Gastrocnemius medialis (tissue), 4 donors: ENCODE results near the gene IDH1. TPM values are rescaled to one million over a fixed set of nuclear protein-coding genes. Genes with fewer than 3 reads are reported as not detected.
"Not testable (repeated sequence)": the region's sequence is repeated elsewhere in the genome, so short reads cannot be mapped to it uniquely, and the experiment has no call there.

Experiments used
- ATAC-seq, 2 donors: fragments of 150-250 bp; one replicate each; pipeline ENCODE4 v1.9.1; 2016
- DNase-seq, 2 donors: peaks; one replicate each; pipeline ENCODE4 v3.0.0-alpha.2; 2019
- H3K27ac ChIP-seq, 4 donors: fragments of 200-600 bp; sonication (generic); 1 replicate in 1 of 4; 2 replicates in 3 of 4; pipeline ENCODE4 v1.5.1; 2016 to 2018; ENCODE audit warnings: mild to moderate bottlenecking in 2 of 4, moderate library complexity in 1 of 4
- H3K27me3 ChIP-seq, 3 donors: fragments of 200-600 bp; sonication (generic) in 2 of 3; 1 replicate in 1 of 3; 2 replicates in 2 of 3; pipeline versions ENCODE4 v1.5.1 to v1.6.0; 2016 to 2019; ENCODE audit warnings: mild to moderate bottlenecking in 1 of 3, moderate library complexity in 1 of 3
- H3K36me3 ChIP-seq, 2 donors: fragments of 200-600 bp; sonication (generic) in 1 of 2; one replicate each; pipeline ENCODE4 v1.5.1; 2017 to 2018
- H3K4me1 ChIP-seq, 2 donors: fragments of 200-600 bp; sonication (generic) in 1 of 2; one replicate each; pipeline ENCODE4 v1.5.1; 2016 to 2017; ENCODE audit warnings: mild to moderate bottlenecking in 2 of 2
- H3K4me3 ChIP-seq, 4 donors: fragments of 200-600 bp; sonication (generic) in 3 of 4; 1 replicate in 1 of 4; 2 replicates in 3 of 4; pipeline ENCODE4 v1.5.1; 2016 to 2019; ENCODE audit warnings: mild to moderate bottlenecking in 2 of 4
- H3K9me3 ChIP-seq, 3 donors: fragments of 200-600 bp; sonication (generic) in 2 of 3; 1 replicate in 1 of 3; 2 replicates in 2 of 3; pipeline ENCODE4 v1.5.1; 2016 to 2019
- POLR2A ChIP-seq, 2 donors: fragments of 450-650 bp; IDR thresholded peaks; one replicate each; pipeline ENCODE4 v1.6.1; 2017; ENCODE audit warnings: antibody characterized with exemption in 2 of 2, mild to moderate bottlenecking in 2 of 2, moderate library complexity in 2 of 2
- in situ Hi-C, 4 donors: fragments of 200-750 bp; cut with MboI; loops; one replicate each; pipeline versions ENCODE4 v1.15.0 to v1.8.0; 2017; ENCODE audit warnings: low sequenced_read_pairs in 4 of 4
- intact Hi-C: fragments of 100-400 bp; cut with DNase I; formaldehyde crosslinking; loops from one replicate; pipeline ENCODE4 v1.15.1; 2023; ENCODE audit warnings: low total_unique reads
- total RNA-seq, 4 donors: library from RNA; depleted of rRNA; stranded (reverse); fragments of >200 nt; gene quantifications; one replicate each; pipeline versions ENCODE4 v1.1.0 to v1.2.3, GENCODE V29; 2016
- TF ChIP-seq, protein P1 (sequence below), 5 experiments: fragments of 450-650 bp in 3 of 5; fragments of 200-600 bp in 2 of 5; sonication (generic) in 2 of 5; IDR thresholded peaks in 4 of 5; conservative IDR thresholded peaks in 1 of 5; 1 replicate in 4 of 5; 2 replicates in 1 of 5; pipeline ENCODE4 v1.5.1; 2016 to 2019; ENCODE audit warnings: antibody characterized with exemption in 5 of 5, mild to moderate bottlenecking in 3 of 5, moderate library complexity in 3 of 5

The IDH1 gene
- total RNA-seq, 4 donors from 2014 or later: 11.2 to 39.0 (median 15.0) TPM

DNA sequence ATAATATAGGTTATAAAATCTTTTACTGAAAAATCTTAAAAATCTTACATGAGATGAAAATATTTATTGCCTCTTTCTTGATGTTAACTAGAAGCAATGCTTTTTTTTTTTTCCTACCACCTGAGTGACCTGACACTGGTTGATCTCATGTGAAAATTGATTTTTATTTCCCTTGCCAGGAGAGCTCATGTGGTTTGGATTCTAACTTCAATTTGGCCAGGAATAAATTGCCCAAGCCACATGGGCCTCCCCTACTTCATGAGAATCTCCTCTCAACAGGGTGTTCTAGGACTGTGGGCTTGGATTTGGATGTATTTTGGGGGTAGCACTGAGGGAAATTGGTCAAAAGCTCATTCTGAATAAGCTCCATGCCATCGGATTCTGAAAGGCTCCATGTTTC is 20.1 kb downstream of the IDH1 start:
- intact Hi-C loops (no loop called here), in situ Hi-C loops (no loop called here)
- no peak for DNase-seq

DNA sequence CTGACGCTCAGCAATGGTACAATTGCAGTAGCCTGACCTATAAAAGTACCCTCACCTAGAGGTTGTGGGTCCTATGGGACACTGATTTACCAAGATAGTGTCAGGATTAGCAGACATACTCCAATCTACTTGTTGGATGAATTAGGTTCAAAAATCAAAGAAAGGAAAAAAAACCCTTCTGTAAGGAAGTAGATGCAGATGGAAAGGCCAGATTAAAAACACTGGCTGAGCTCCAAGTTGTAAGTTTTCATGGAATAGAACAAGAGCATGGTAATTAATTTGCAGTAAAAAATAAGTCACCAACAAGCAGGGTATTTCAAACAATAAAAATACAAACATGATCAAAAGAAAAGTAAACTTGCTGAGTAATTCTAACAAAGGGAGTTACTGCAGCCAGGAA is 26.4 kb downstream of the IDH1 start:
- Histone ChIP-seq H3K36me3 (no peaks in the 10 kb centered on the region), H3K9me3 (no peaks in the 10 kb centered on the region), H3K27ac (no peak overlapping the region), H3K4me1 (no peaks in the 10 kb centered on the region), H3K27me3 (no peaks in the 10 kb centered on the region), H3K4me3 (no peak overlapping the region)
- TF ChIP-seq POLR2A (IDR thresholded peaks at IDR 0.05): no peak
- TF ChIP-seq, protein P1, sequence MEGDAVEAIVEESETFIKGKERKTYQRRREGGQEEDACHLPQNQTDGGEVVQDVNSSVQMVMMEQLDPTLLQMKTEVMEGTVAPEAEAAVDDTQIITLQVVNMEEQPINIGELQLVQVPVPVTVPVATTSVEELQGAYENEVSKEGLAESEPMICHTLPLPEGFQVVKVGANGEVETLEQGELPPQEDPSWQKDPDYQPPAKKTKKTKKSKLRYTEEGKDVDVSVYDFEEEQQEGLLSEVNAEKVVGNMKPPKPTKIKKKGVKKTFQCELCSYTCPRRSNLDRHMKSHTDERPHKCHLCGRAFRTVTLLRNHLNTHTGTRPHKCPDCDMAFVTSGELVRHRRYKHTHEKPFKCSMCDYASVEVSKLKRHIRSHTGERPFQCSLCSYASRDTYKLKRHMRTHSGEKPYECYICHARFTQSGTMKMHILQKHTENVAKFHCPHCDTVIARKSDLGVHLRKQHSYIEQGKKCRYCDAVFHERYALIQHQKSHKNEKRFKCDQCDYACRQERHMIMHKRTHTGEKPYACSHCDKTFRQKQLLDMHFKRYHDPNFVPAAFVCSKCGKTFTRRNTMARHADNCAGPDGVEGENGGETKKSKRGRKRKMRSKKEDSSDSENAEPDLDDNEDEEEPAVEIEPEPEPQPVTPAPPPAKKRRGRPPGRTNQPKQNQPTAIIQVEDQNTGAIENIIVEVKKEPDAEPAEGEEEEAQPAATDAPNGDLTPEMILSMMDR (IDR thresholded peaks at IDR 0.05 in 4 of 5, conservative IDR thresholded peaks at IDR 0.05 in 1 of 5): no peak
- in situ Hi-C loops (no loop called here), intact Hi-C loops (no loop called here)
- ATAC-seq (no peak), DNase-seq (no peak)

More for the DNA sequence above, 20.1 kb downstream of the IDH1 start:
- TF ChIP-seq, protein P1 (IDR thresholded peaks at IDR 0.05 in 4 of 5, conservative IDR thresholded peaks at IDR 0.05 in 1 of 5): no peak
- TF ChIP-seq POLR2A (IDR thresholded peaks at IDR 0.05): no peak
- Histone ChIP-seq H3K27ac (no peak overlapping the region), H3K9me3 (no peaks in the 10 kb centered on the region), H3K4me1 (no peaks in the 10 kb centered on the region), H3K27me3 (no peaks in the 10 kb centered on the region), H3K36me3 (peaks cover 4 to 30% of the 10 kb centered on the region in 2 donors), H3K4me3 (no peak overlapping the region)
- ATAC-seq: no peak

DNA sequence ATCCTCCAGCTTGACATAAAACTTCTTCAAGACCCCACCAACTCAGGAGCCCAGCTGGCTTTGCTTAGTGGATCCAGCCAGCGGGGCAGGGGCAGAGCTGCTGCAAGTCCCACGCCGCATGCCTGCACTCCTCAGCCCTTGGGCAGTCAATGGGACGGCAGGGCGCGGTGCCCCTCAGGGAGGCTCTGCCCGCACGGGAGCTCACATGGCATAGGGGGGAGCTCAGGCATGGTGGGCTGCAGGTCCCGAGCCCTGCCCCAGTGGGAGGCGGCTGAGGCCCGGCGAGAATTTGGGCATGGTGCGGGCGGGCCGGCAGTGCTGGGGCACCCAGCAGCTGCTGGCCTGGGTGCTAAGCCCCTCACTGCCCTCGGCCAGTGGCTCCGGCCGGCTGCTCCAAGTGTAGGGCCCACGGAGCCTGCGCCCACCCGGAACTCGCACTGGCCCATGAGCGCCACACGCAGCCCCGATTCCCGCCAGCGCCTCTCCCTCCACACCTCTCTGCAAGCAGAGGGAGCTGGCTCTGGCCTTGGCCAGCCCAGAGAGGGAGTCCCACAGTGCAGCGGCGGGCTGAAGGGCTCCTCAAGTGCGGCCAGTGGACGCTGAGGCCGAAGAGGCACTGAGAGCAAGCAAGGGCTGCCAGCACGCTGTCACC is 27.2 kb downstream of the IDH1 start:
- Histone ChIP-seq H3K27me3 (no peaks in the 10 kb centered on the region), H3K27ac (no peak overlapping the region), H3K36me3 (no peaks in the 10 kb centered on the region), H3K9me3 (no peaks in the 10 kb centered on the region), H3K4me3 (no peak overlapping the region), H3K4me1 (no peaks in the 10 kb centered on the region)
- TF ChIP-seq, protein P1 (IDR thresholded peaks at IDR 0.05 in 4 of 5, conservative IDR thresholded peaks at IDR 0.05 in 1 of 5): no peak
- no peak for TF ChIP-seq POLR2A (IDR thresholded peaks at IDR 0.05)
- ATAC-seq (no peak), DNase-seq (no peak)
- intact Hi-C loops: no loop called here
- in situ Hi-C loops: no loop called here

DNA sequence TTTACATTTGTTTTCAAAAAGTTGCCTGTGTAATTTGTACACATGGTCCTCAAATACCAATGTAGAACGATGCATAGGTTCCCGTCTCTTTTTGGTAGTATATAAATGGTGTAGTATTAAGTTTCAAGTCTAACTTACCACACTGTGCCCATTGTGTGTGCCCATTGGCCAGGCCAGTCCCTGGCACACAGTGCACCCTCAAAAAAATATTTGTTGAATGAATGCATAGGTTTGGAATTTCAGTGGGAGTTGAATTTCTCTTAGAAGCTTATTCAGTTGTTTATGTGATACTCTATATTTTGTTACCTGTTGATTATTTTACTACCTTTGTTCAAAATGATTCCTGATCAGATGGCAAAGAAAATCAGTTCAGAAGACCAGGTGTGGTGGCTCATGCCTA is 30.1 kb downstream of the IDH1 start:
- Histone ChIP-seq H3K4me1 (no peaks in the 10 kb centered on the region), H3K9me3 (no peaks in the 10 kb centered on the region), H3K36me3 (no peaks in the 10 kb centered on the region), H3K4me3 (no peak overlapping the region), H3K27me3 (no peaks in the 10 kb centered on the region), H3K27ac (no peak overlapping the region)
- in situ Hi-C loops: no loop called here
- intact Hi-C loops: no loop called here
- no peak for TF ChIP-seq POLR2A (IDR thresholded peaks at IDR 0.05)
- TF ChIP-seq, protein P1 (IDR thresholded peaks at IDR 0.05 in 4 of 5, conservative IDR thresholded peaks at IDR 0.05 in 1 of 5): no peak
- ATAC-seq (no peak), DNase-seq (no peak)

DNA sequence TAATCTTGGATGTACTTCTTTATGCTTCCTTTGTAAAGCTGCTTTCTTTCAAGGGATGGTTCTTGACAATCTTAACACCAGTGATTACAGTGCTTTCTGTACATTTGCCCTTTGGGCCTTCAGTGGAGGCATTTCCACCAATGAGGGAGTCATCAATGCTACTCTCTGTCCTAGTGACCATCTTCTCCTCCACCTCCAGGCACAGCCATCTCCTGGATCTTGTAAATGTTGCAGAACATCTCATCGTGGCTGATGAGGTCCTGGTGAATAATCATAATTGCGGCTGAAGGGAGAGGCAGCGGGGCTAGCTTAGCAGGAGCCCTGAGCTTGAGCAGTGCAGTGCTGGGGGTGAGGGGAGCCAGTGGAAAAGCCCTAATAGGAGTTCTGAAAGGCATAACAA is 32.5 kb downstream of the IDH1 start:
- no peaks in the 10 kb centered on the region for H3K36me3 ChIP-seq
- TF ChIP-seq POLR2A (IDR thresholded peaks at IDR 0.05): no peak
- TF ChIP-seq, protein P1 (IDR thresholded peaks at IDR 0.05 in 4 of 5, conservative IDR thresholded peaks at IDR 0.05 in 1 of 5): no peak
- ATAC-seq: no peak
- H3K9me3 ChIP-seq: no peaks in the 10 kb centered on the region
- in situ Hi-C loops (no loop called here), intact Hi-C loops (no loop called here)
- no peak for DNase-seq
- H3K4me3 ChIP-seq: no peak overlapping the region
- no peaks in the 10 kb centered on the region for H3K4me1 ChIP-seq
- no peak overlapping the region for H3K27ac ChIP-seq
- H3K27me3 ChIP-seq: no peaks in the 10 kb centered on the region

DNA sequence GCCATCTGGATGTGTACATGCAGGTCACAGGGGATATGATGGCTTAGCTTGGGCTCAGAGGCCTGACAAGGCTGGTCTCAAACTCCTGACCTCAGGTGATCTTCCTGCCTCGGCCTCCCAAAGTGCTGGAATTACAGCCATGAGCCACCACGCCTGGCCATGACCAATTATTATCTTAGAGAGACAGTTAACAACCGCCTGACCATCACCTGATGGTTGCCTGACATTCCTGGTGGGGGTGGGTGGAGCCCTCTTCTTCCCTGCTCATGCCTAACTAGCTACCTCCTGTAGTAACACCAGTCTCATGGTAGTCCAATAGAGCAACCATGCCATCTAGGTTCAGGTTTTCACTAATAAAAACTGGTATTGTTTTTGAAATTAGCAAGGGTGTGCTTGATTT is 33.0 kb downstream of the IDH1 start:
- H3K36me3 ChIP-seq, H3K4me1 ChIP-seq, H3K9me3 ChIP-seq, in situ Hi-C loops, H3K4me3 ChIP-seq, intact Hi-C loops, H3K27ac ChIP-seq, H3K27me3 ChIP-seq, ATAC-seq, DNase-seq: not testable (repeated sequence)
